ENCODE results near the gene HSPA12A.

HSPA12A gene

DNA sequence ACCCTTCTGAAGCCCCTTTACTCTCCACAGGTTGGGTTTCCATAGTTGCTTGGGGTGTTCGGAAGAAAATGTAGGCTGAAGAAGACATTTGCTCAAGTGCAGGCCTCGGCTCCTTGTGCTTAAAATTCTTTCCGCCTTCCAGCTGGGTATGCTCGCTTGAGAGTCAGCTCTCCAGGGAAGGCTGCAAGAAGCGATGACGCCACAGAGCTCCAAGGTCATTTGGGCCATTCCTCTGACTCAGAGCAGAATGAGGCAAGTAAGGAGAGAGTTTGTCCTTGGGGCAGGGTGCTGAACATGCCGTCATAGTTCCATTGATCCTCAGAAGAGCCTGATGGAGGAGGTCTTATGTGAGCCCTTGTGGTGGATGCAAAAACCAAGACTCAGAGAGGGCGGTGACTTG is 27.4 kb upstream of the HSPA12A start:
- no peak for DNase-seq

- no peak for DNase-seq
Observed at GRCh38 chr10:116769368-116769767, 27.0 kb upstream of the HSPA12A start.

- DNase-seq = no peak
Observed at GRCh38 chr10:116768786-116769185, 26.4 kb upstream of the HSPA12A start.

- DNase-seq = no peak
Observed at GRCh38 chr10:116766837-116767634, 24.7 kb upstream of the HSPA12A start.

DNA sequence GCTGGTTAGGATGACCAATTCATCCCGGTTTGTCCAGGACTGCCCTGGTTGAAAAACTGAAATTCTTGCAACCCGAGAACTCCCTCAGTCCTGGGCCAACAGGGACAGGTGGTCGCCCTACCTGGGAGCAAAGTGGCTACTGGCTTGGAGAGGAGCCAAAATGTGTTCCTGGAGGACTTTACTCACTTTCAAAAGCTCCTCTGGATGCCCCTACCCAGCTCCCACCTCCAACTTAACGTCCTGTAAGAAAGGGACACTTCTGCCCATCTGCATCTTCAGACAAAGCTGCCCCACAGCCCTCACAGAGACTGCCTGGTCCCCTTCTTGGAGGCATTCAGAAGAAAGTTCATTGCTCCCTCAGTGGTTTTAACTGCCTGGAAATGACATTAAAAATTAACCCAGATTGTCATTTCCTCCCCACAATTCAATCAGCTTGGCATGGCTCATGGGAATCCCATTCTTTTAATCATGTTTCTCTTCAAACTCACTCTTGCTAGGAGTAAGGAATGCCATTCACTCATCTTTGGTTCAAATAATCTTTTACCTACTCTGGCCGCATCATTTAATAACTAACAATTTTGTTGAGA is 24.0 kb upstream of the HSPA12A start:
- no peak for DNase-seq

GRCh38 chr10:116765648-116766081 is 23.3 kb upstream of the HSPA12A start:
- DNase-seq = no peak

GRCh38 chr10:116764979-116765378 is 22.6 kb upstream of the HSPA12A start:
- no peak for DNase-seq

DNA sequence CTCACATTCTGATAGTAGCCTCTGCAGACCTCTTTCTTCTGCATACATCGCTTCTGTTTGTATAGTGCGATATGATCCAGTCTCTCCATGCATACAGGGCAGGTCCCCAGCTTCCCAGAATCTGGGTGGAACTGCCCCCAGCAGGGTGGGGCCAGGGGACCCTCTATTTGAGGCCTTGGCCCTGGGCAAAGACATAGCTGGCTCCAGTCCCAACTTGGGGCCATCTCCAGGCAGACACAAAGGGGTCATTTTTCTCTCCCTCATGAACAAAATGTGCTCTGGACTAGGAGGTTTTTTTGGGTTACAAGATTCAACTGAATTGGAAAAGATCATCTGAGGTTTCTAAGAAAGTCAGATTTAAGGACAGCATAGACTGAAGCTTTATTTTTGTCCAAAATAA is 21.1 kb upstream of the HSPA12A start:
- DNase-seq = no peak

DNA sequence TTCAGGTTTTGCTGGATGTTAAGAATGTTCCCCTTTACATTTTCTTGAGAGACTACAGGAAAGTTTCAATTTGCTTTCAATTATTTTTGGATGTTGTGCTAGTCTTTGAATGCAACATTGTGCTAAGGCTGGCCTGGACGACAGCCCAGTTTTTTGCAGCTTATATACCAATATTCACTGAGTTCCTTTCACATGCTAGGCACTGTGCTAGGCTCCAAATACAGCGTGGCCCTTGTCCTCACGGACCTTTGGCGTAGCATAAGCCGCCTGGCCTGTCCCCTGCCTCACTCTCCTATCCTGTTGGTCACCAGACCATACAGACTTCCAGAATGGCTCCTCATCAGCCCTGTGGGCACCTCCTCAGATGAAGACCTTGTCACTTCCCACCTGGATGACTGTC is 19.5 kb upstream of the HSPA12A start:
- DNase-seq = no peak

DNA sequence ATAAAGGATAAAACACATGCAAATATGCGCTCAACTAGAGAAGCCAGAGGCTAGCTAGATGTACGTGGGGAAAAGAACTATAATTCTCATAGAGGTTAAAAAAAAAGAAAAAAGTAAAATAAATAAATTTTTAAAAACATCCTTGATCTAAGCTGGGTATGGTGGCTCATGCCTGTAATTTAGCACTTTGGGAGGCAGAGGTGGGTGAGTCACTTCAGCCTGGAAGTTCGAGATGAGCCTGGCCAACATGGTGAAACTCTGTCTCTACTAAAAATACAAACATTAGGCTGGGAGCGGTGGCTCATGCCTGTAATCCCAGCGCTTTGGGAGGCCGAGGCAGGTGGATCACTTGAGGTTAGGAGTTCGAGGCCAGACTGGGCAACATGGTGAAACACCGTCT is 18.6 kb upstream of the HSPA12A start:
- no peak for DNase-seq

DNA sequence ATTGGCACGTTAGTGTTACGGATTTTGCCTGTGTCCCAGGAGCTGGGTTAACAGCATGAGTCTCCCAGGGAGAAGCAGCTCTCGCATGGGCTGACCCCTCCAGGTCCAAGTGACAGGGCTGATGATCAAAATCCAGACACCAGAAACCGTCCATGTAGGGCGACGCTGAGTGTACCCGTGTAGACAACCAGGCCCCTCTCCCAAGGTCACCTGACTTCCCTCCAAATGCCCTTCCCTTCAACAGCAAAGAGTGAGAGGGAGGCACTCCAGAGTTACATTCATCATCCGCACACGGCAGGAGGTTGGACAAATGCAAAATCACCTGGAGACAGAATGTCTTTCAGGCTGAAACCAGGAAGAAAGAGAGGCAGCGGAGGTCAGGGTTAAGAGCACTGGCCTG is 14.9 kb upstream of the HSPA12A start:
- no peak for DNase-seq

- DNase-seq = no peak
Observed at GRCh38 chr10:116756277-116756676, 13.9 kb upstream of the HSPA12A start.

DNA sequence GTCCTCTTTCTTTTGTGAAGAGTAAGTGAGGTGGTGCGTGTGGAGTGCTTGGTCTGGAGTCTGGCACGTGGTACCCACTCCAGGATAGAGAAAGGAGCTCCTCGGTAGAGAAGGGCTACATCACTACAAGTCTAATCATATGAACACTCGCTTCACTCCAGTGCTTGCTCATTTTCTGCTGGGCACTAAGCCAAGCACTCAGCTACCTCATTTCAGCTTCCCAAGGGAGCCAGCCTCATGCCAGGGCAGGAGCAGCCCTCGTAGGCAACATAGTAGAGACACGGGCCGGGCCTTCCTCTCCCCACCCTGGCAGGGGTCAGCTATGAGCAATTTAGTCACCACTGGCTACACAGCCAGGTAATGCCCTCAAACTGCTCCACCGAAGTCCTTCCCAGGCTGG is 11.4 kb upstream of the HSPA12A start:
- no peak for DNase-seq

DNA sequence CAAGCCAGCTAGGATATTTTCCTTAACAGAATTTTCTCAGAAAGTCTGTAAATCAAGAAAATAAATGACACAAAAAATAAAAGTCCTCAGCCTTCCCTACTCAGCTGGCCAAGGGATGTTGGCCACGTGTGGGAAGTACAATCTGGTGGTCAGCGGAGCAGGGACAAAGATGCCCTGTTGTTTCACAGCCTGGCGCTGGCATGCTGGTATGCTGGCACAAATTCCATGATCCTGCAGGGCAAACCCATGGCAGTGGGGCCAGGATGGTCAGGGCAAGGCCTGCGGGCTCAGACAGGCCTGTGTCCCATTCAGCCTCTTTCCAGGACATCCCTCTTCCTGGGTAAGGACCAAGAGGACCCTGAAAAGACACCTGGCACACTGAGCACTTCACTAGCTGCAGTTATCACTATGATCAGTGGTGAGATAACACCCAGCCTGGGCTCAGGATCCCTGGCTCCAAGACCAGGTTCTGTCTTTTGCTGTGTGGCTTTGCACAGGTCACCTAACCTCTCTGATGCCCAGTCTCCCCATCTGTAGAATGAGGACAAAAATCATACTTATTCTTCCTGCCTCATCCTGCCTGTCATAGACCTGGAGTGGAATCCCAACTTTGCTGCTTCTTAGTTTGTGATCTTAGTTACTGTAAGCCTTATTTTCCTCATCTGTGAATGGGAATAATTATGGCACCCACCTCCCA is 10.8 kb upstream of the HSPA12A start:
- DNase-seq = no peak

DNA sequence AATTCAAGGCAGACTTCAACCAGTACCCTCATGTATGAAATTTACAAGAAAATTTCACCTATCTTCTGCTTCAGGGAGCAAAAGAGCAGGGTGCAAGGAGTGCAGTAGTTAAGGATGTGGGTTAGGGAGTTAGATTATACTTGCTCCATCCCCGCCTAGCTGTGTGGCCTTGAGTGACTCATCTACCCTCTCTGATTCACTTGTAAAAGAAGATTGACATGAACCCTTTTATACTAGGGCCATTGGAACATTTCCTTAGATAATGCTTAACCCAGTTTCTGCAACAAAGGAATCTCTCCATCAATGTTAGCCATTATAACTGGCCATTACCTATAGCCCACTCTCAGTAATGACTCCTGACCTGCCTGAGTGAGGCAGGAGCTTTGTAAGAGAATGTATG is 10.2 kb upstream of the HSPA12A start:
- DNase-seq = no peak

GRCh38 chr10:116748471-116748870 is 6.1 kb upstream of the HSPA12A start:
- DNase-seq = no peak

DNA sequence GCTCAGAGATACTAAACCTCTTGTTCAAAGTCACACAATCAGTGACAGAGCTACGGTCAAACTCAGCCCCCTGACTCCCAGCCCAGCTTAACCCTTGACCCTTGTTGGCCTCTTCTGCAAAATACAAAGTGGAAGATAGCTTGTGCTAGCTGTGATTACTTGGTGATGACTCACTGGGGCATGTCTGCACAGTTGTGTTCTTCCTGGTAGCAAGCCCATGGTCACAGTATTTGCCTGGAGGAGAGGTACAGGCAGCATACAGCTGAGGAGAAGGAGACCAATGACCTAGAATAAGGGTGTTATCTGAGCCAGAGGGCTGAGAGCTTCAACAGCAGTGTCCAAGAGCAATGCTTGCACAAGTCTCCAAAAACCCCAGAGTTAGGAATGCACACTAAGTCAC is 5.7 kb upstream of the HSPA12A start:
- DNase-seq = no peak

- no peak for DNase-seq
Observed at GRCh38 chr10:116747325-116747724, 5.0 kb upstream of the HSPA12A start.

- DNase-seq = no peak
Observed at GRCh38 chr10:116744885-116745284, 2.5 kb upstream of the HSPA12A start.

GRCh38 chr10:116744163-116744753 is 1.9 kb upstream of the HSPA12A start:
- DNase-seq = no peak

DNA sequence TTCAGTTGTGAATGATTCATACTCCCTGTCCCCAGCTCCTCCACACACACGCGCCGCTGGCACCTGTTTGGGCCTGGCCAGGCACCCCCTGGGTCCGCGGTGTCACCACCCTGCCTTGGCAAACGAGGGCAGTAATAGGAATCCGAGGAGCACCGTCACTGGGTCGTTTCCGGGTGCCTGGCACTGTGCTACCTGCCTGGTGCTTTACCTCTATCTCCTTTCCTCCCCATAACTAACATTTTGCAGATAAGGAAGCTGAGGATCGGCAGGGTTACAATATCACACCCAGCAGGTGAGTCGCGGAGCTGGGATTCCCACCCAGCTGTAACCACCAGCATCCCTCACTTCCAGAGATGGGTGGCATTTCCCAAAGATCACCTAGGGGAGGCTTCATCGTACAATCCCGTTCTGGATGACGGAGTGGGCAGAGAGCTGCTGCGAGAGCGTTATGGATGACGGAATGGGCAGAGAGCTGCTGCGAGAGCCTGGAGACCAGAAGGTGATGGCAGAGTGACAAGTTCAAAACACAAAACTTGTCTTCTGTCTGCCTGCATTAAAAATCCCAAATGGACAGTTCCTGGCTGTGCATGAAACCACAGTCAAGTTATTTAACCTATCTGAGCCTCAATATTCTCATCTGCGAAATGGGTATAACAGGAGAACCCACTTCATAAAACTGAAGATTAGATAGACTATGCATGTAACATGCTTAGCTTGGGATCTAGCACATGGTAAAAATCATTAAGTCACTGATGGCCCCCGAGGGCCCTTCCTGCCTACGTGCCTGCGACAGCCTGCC is 1.1 kb upstream of the HSPA12A start:
- no peak for DNase-seq

GRCh38 chr10:116741391-116742351 is 695 bp downstream of the HSPA12A start:
- DNase-seq = no peak

All from GF-D8 (cell line).